ENCODE measurements around the gene NACC2. TPM values are rescaled to one million over a fixed set of nuclear protein-coding genes. Genes with fewer than 3 reads are reported as not detected.

NACC2 gene
- total RNA-seq, 2 donors from 2014 or later: 7.8 to 9.7 TPM

DNA sequence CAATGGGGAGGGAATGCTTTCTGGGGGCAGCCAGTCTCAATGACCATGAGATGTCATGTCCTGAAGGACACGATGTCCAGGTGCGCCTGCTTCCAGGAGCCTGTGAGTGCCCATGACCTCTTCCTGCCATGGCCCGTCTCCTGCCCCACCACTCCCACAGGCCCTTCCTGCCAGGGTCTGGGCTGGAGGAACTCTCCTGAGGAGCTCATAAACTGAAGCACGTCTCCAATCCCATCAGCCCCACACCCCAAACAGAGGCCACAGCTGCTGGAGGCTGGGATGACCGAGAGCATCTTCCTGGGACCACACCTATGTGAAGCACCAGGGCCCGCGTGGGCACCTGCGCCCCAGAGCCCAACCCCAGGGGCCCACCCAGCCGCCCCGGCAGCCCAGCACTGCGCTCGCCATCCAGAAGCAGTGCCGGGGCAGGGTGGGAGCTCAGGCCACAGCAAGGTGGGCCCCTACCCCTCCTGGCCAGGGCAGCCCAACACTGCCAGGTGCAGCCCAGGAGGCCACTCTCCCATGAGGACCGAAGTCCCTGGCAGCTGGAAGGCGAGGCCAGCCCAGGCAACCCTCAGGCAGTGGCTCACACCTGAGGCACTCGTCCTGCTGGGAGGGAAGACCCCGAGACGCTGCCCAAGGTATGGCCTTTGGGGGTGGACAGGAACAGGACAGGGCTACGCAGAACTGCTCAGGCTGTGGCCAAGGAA lies 80.0 kb downstream of the NACC2 start:
- ATAC-seq (replicated peaks): no peak
- Mint-ChIP-seq H3K4me3 (no peak overlapping the region), H3K4me1 (no peaks in the 10 kb centered on the region), H3K27ac (no peak overlapping the region), H3K9me3 (no peaks in the 10 kb centered on the region), H3K27me3 (no peaks in the 10 kb centered on the region), H3K36me3 (ENCODE audit: low read depth) (no peaks in the 10 kb centered on the region)

- no peaks in the 10 kb centered on the region for H3K4me1 Mint-ChIP-seq
- no peak for ATAC-seq (replicated peaks)
- H3K4me3 Mint-ChIP-seq: no peak overlapping the region
- no peak overlapping the region for H3K27ac Mint-ChIP-seq
- H3K36me3 Mint-ChIP-seq (ENCODE audit: low read depth): no peaks in the 10 kb centered on the region
- no peaks in the 10 kb centered on the region for H3K27me3 Mint-ChIP-seq
- no peaks in the 10 kb centered on the region for H3K9me3 Mint-ChIP-seq
Observed at GRCh38 chr9:136014147-136014923, 80.8 kb downstream of the NACC2 start.

GRCh38 chr9:136013524-136014034 lies 81.5 kb downstream of the NACC2 start:
- Mint-ChIP-seq H3K4me3 (no peak overlapping the region), H3K4me1 (no peaks in the 10 kb centered on the region), H3K27me3 (no peaks in the 10 kb centered on the region), H3K9me3 (no peaks in the 10 kb centered on the region), H3K36me3 (ENCODE audit: low read depth) (no peaks in the 10 kb centered on the region), H3K27ac (no peak overlapping the region)
- no peak for ATAC-seq (replicated peaks)

GRCh38 chr9:136013116-136013515 lies 82.0 kb downstream of the NACC2 start:
- no peak for ATAC-seq (replicated peaks)
- H3K9me3 Mint-ChIP-seq: no peaks in the 10 kb centered on the region
- H3K4me3 Mint-ChIP-seq: no peak overlapping the region
- H3K27ac Mint-ChIP-seq: no peak overlapping the region
- H3K36me3 Mint-ChIP-seq (ENCODE audit: low read depth): no peaks in the 10 kb centered on the region
- no peaks in the 10 kb centered on the region for H3K27me3 Mint-ChIP-seq
- H3K4me1 Mint-ChIP-seq: no peaks in the 10 kb centered on the region

DNA sequence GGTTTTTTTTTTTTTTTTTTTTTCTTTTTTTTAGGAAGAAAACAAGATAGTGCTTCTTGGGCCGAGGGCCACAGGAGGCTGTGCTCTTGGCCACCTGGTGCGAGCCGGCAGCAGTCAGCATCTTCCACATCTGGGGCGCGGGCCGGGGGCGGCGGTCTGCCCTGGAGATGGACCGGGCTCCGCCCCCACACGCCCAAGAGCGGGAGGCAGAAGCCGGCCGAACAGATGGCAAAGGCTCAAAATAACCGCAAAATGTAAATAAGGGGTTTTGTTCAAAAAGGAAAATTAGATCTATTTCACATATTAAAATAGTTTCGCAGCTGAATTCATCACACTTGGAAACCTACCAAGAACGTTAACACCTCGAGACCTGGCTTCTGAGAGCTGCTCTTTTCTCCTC lies 82.4 kb downstream of the NACC2 start:
- Mint-ChIP-seq H3K4me3 (no peak overlapping the region), H3K36me3 (ENCODE audit: low read depth) (no peaks in the 10 kb centered on the region), H3K4me1 (no peaks in the 10 kb centered on the region), H3K27me3 (no peaks in the 10 kb centered on the region), H3K9me3 (no peaks in the 10 kb centered on the region), H3K27ac (no peak overlapping the region)
- ATAC-seq (replicated peaks): no peak

DNA sequence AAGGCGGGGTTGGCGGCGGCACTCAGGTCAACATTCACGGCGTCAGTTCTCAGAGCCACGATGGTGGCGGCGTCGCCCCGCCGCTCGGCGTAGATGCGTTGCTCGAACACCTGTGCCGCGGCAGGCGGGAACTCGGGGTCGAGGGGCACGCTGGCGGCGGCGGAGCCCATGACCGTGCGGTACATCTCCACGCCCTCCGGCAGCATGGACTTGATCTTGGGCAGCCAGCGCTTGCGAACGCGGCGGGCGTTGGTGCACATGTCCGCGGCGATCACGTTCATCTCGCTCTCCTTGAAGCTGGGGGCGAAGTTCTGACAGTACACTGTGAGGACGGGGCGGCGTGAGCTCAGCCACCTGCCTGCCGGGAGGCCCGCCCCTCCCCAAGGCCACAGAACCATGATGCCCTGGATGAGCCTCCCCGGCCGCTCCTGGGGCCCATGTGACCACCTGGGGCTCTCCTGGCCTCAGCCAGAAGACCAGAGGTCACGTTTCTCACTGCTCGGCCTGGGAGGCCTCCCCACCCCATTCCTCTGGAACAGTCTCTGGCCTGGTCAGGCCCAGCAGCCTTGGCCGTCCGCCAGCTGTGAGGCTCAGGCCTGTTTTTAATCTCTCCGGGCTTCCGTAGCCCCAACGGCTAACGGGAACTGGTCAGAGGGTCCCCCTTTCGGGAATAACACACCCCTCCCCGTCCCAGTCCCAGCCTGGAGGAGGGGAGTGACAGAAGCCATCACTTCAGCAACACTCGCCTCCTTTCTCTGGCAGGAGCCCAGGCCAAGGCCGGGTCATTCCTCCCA lies 83.2 kb downstream of the NACC2 start:
- no peak overlapping the region for H3K4me3 Mint-ChIP-seq
- no peaks in the 10 kb centered on the region for H3K9me3 Mint-ChIP-seq
- H3K36me3 Mint-ChIP-seq (ENCODE audit: low read depth): no peaks in the 10 kb centered on the region
- no peaks in the 10 kb centered on the region for H3K27me3 Mint-ChIP-seq
- no peaks in the 10 kb centered on the region for H3K4me1 Mint-ChIP-seq
- no peak for ATAC-seq (replicated peaks)
- no peak overlapping the region for H3K27ac Mint-ChIP-seq

DNA sequence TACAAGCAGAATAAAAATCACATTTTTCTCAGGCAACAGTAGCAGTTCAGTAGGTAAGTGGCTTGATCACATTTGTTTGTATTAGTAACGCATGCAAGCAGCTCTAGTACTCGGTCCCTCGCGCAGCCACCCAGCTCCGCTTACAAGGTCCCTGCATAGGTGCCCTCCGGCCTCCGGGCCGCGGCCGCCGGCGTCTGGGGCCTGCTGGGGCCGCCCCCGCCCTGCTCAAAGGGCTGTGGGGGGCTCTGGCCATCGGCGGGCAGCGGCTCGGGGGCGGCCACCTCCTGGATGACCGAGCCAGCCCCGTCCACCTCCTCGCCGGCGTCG lies 83.8 kb downstream of the NACC2 start:
- Mint-ChIP-seq H3K27ac (no peak overlapping the region), H3K4me1 (no peaks in the 10 kb centered on the region), H3K9me3 (no peaks in the 10 kb centered on the region), H3K36me3 (ENCODE audit: low read depth) (no peaks in the 10 kb centered on the region), H3K27me3 (no peaks in the 10 kb centered on the region), H3K4me3 (no peak overlapping the region)
- no peak for ATAC-seq (replicated peaks)

- H3K4me3 Mint-ChIP-seq: no peak overlapping the region
- H3K9me3 Mint-ChIP-seq: no peaks in the 10 kb centered on the region
- H3K4me1 Mint-ChIP-seq: no peaks in the 10 kb centered on the region
- H3K27ac Mint-ChIP-seq: no peak overlapping the region
- ATAC-seq (replicated peaks): no peak
- no peaks in the 10 kb centered on the region for H3K27me3 Mint-ChIP-seq
- no peaks in the 10 kb centered on the region for H3K36me3 Mint-ChIP-seq (ENCODE audit: low read depth)
Observed at GRCh38 chr9:136010615-136011361, 84.3 kb downstream of the NACC2 start.

GRCh38 chr9:136010176-136010575 lies 84.9 kb downstream of the NACC2 start:
- no peak for ATAC-seq (replicated peaks)

GRCh38 chr9:136009516-136009915 lies 85.6 kb downstream of the NACC2 start:
- Mint-ChIP-seq H3K4me3 (no peak overlapping the region), H3K36me3 (ENCODE audit: low read depth) (no peaks in the 10 kb centered on the region), H3K9me3 (no peaks in the 10 kb centered on the region), H3K27me3 (no peaks in the 10 kb centered on the region), H3K4me1 (no peaks in the 10 kb centered on the region), H3K27ac (no peak overlapping the region)
- ATAC-seq (replicated peaks): no peak

More at GRCh38 chr9:136010176-136010575, 84.9 kb downstream of the NACC2 start:
- Mint-ChIP-seq H3K9me3 (no peaks in the 10 kb centered on the region), H3K36me3 (ENCODE audit: low read depth) (no peaks in the 10 kb centered on the region), H3K4me1 (no peaks in the 10 kb centered on the region), H3K27ac (no peak overlapping the region), H3K27me3 (no peaks in the 10 kb centered on the region), H3K4me3 (no peak overlapping the region)

- no peaks in the 10 kb centered on the region for H3K27me3 Mint-ChIP-seq
Observed at GRCh38 chr9:136008693-136008997, 86.4 kb downstream of the NACC2 start.

DNA sequence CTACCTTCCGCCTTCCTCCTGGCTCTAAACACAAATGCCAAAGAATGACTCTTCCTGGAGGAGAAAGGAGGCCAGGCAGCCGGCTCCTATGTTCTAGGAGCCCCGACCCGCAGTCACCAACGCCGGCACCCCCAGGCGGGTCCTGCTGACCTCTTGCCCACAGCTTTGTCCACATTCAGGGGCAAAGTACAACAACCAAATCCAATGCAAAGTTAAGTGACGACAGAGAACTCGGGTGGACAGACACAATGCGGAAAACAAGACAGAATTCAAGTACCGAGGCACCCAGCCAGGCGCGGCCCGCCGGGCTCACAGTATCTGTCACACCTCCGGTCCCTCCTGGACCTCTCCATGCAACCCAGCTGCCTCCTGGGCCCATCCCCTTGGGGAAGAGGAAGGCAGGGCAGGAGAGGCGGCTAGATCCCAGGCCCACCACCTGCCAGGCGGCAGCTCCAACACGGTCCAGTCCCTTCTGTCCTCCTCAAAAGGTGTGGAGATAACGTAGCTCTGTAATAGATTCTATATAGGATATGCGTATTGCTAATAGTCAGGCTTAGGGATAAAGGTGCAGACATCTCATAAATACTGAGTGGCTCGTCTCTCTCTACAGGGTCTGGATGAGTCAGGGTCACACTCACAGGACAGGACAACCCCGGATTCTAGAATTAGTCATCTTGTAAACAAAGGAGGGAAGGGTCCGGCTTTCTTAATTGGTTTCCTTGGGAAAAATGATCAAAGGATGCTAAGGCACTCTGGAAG lies 87.0 kb downstream of the NACC2 start:
- no peaks in the 10 kb centered on the region for H3K36me3 Mint-ChIP-seq (ENCODE audit: low read depth)
- H3K27ac Mint-ChIP-seq: no peak overlapping the region
- H3K4me1 Mint-ChIP-seq: no peaks in the 10 kb centered on the region

More at GRCh38 chr9:136008693-136008997, 86.4 kb downstream of the NACC2 start:
- Mint-ChIP-seq H3K4me3 (no peak overlapping the region), H3K36me3 (ENCODE audit: low read depth) (no peaks in the 10 kb centered on the region), H3K9me3 (no peaks in the 10 kb centered on the region), H3K27ac (no peak overlapping the region), H3K4me1 (no peaks in the 10 kb centered on the region)
- ATAC-seq (replicated peaks): no peak

GRCh38 chr9:136007276-136007933 lies 87.7 kb downstream of the NACC2 start:
- ATAC-seq (replicated peaks): no peak
- no peaks in the 10 kb centered on the region for H3K36me3 Mint-ChIP-seq (ENCODE audit: low read depth)
- H3K4me1 Mint-ChIP-seq: no peaks in the 10 kb centered on the region
- no peaks in the 10 kb centered on the region for H3K9me3 Mint-ChIP-seq
- no peaks in the 10 kb centered on the region for H3K27me3 Mint-ChIP-seq
- no peak overlapping the region for H3K27ac Mint-ChIP-seq
- H3K4me3 Mint-ChIP-seq: no peak overlapping the region

More for the DNA sequence above, 87.0 kb downstream of the NACC2 start:
- Mint-ChIP-seq H3K4me3 (no peak overlapping the region), H3K9me3 (no peaks in the 10 kb centered on the region), H3K27me3 (no peaks in the 10 kb centered on the region)
- no peak for ATAC-seq (replicated peaks)
